Measurements from ENCODE around the gene ALS2CL.
"Not testable (repeated sequence)": the region's sequence is repeated elsewhere in the genome, so short reads cannot be mapped to it uniquely, and the experiment has no call there.

ALS2CL gene

GRCh38 chr3:46704346-46704745 is 10.9 kb upstream of the ALS2CL start:
- DNase-seq: not testable (repeated sequence)

GRCh38 chr3:46703013-46703520 is 9.6 kb upstream of the ALS2CL start:
- no peak for DNase-seq

- no peak for DNase-seq
Measured at GRCh38 chr3:46702246-46703012, 8.9 kb upstream of the ALS2CL start.

GRCh38 chr3:46701181-46701939 is 7.9 kb upstream of the ALS2CL start, which contains the start of gene TMIE:
TSS of gene TMIE (plus strand) at chr3:46701392. CDS start at chr3:46701488, 96 bp downstream.
- no peak for DNase-seq

GRCh38 chr3:46700772-46701171 is 7.3 kb upstream of the ALS2CL start:
- no peak for DNase-seq

GRCh38 chr3:46699676-46700523 is 6.4 kb upstream of the ALS2CL start:
- DNase-seq: no peak

- no peak for DNase-seq
Measured at GRCh38 chr3:46695962-46696894, 2.7 kb upstream of the ALS2CL start.

- no peak for DNase-seq
Measured at GRCh38 chr3:46695177-46695961, 1.9 kb upstream of the ALS2CL start.

GRCh38 chr3:46694520-46694919 is 1.0 kb upstream of the ALS2CL start:
- DNase-seq: no peak

GRCh38 chr3:46693892-46694226 is 380 bp upstream of the ALS2CL start:
- no peak for DNase-seq

- no peak for DNase-seq
Measured at GRCh38 chr3:46692566-46692990, 901 bp downstream of the ALS2CL start.

- no peak for DNase-seq
Measured at GRCh38 chr3:46690798-46691197, 2.7 kb downstream of the ALS2CL start.

GRCh38 chr3:46685446-46685845 is 8.0 kb downstream of the ALS2CL start:
- DNase-seq: no peak

GRCh38 chr3:46684891-46685290 is 8.6 kb downstream of the ALS2CL start:
- no peak for DNase-seq

- no peak for DNase-seq
Measured at GRCh38 chr3:46682974-46683373, 10.5 kb downstream of the ALS2CL start.

GRCh38 chr3:46681856-46682540 is 11.5 kb downstream of the ALS2CL start:
- DNase-seq: no peak

- no peak for DNase-seq
Measured at GRCh38 chr3:46681387-46681786, 12.1 kb downstream of the ALS2CL start.

GRCh38 chr3:46680298-46680826 is 13.1 kb downstream of the ALS2CL start:
- DNase-seq: no peak

GRCh38 chr3:46679681-46680080 is 13.8 kb downstream of the ALS2CL start:
- DNase-seq: no peak

- no peak for DNase-seq
Measured at GRCh38 chr3:46678280-46678679, 15.2 kb downstream of the ALS2CL start.
